Activated CD4-positive, alpha-beta T cell treated with anti-CD3 and anti-CD28 coated beads, Interleukin-2, amount 50 U/mL, for 4 hours (primary cell): ENCODE data around the gene IP6K3.

Experiments used
- DNase-seq, 2 experiments: peaks; one replicate each; pipeline ENCODE4 v3.0.0-alpha.2; 2020

Gene IP6K3

DNA sequence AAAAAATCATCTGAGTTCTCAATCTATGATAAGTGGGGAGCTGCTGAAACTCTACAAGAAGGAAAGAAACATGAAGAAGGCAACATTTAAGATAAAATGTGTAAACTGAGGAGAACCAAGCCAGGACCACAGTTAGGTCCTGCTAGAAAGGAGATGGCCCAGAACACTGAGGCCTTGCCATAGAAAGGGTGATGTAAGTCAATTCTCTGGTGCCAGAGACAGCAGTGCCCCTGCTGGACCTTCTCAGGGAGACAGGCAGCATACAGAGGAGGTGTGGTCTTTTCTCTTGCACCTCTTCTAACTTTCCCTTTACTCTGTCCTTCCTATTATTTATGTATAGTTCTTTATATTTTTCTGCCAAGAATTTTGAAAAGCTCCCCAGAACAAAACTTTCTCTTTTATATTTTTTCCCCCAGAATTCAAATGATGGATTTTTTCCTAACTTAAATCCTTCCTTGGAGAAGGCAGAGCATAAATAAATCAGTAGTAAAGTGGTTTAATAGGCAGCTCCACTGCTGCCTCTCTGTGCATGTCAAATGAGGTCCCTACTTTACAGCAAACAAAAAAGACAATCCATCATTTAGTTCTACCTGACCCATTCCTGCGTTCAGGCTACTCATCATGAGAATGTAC lies 44.2 kb downstream of the IP6K3 start:
- no peak for DNase-seq

DNA sequence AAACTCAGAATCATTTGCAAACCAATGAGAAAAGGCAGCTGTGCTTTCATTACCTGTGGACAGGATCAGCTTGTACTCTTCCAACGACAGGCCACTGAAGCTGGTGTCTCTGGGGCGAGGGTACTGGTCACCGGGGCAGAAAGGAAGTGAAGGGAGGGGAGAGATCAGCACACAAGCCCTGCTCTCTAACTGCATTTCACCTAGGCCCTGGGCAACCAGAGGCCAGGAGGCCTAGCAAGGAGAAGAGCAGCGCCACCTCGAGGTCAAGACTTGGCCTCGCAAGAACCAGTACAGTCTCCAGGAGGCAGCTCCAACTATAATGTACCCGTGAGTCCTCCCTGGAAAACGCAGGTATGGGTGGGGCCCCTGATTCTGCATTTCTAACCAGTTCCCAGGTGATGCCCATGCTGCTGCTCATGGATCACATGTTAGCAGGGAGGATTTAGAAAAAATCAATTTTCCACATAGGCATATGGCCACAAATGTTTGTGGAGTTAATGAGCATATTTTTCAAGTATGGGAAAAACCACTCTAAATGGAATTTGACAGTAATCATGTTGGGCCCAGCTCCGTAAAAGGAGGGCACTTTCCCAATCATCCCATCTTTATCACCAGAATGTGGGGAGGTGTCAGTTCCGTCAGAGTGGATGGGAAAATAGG lies 46.2 kb downstream of the IP6K3 start:
- peak; percentile 70 for DNase-seq

DNA sequence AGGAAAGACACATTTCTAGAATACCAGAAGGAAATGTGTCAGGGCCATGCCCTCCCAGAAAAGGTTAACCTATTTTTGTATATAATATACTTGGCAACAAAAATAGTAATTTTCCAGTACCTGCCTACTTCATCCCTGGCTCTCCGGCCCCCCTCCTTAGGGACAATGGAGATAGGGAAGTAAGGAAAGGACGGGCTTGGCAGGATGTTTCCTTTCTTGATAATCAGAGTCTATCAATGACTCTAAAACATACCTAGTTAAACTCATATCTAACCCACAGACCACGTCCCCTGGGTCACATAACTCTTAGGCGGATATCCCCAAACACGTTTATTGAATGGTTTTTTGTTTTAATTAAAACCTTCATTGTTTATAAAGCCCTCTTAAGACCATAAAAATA lies 47.0 kb downstream of the IP6K3 start:
- no peak for DNase-seq

DNA sequence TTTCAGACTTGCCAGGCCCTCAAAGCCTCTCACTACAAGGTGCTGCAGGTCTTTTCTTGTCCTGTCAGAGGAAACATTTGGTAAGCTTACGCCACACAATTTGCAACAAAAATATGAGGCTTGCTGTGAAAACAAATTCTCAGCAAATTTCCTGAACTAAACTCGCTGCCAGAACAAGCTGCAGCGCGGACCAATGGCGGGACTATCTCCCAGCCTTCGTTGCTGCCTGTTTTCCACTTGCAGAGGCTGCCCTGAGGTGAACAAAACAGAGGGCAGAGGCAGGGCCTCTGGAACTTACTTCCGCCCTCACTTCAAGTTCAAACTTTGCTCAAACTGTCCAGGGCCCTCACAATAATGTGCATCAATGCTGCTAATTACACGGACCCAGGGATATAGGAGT lies 47.6 kb downstream of the IP6K3 start:
- no peak for DNase-seq

DNA sequence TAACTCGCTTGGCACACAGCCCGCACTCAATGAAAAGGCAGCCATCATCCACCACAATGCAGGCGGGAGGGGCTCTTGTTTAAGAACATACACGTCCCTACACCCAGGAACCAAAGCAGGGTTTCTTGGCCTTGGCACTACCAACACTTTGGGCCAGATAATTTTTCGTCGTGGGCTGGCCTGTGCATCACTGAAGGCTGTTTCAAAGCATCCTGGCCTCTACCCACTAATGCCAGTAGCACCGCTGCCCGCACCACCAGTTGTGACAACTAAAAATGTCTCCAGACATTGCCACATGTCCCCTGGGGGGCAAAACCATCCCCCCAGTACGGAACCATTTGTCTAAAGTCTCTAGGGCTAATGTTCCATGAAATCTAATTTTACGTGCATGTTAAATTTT lies 48.2 kb downstream of the IP6K3 start:
- no peak for DNase-seq

DNA sequence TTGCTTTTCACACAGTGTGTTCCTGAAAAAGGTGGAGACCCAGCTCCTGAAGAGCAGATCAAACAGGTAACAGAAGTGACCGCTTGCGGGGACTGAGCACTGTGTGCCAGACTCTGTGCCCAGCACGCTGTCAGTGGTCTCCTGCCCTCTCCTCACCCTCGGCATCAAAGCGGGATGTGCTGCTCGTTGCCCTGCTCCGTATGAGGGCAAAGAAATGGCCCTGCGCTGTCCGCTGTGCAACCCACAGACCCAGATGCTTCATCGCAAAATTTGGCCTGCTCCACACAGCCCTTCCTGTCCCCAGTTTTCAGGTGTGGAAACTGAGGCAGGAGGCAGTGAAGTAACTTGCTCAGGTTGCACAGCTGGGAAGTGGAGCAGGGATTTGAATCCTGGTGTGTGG lies 48.9 kb downstream of the IP6K3 start:
- DNase-seq: no peak

DNA sequence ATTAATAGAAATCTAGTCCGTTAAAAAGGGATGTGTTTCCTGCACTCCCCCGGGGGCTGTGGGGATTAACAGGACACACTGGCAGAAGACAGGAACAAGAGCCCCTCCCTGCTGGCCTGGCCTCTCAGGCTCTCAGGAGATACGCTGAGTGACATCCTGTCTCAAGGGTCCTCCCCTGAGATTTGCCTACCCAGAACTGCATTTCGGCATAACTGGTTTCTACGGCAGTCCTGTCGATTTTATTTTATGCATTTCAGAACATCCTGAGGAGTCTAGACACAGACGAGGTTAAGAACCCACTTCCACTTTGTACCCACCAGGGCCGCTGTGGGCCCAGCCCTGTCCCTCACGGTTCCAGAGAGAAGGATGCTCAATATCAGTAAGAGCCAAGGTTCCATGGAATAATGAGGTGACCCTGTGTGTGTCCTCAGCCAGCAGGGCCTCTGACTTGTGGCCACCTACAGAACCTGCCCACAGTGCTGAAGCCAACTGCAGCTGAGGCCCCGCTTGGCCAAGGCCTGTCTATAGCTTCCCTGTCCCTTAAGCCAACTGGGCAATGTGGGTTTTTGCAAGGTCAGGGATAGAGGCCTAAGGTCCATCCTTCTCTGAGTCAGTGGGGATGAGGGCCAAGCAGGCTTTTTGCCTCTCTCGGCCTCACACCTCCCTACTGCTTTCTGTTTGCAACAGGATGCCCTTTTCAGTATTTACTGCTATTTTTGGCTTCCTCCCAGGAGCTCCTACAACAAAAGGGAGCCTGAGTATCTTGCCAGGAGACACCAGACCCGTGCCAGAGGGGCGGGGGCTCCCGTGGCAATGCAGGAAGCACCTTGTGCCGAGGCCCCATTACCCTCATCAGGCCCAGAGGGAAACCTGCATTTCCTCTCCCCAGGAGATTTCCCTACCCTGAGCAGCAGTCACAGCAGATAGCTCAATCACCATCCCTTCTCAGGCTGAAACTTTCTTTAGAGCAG lies 49.9 kb downstream of the IP6K3 start:
- DNase-seq: no peak

DNA sequence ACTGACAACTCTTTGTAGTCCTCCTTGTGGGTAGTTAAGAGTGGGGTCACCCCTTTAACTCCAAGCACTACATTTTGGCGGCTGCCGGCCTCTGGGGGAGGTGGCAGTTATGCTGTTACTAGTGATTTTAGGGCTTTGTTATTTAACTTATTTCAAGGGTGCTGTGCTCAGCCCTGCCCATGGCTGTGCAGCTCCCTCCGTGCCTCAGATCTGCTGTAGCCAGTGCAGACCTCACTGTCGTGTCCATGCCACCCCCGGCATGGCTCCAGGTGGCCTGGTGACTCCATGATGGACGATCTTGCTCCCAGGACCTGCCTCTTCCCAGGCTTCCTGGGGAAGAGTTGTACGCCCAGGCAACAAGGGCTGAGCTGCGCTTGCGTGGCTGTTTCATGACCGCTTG lies 50.6 kb downstream of the IP6K3 start:
- no peak for DNase-seq

DNA sequence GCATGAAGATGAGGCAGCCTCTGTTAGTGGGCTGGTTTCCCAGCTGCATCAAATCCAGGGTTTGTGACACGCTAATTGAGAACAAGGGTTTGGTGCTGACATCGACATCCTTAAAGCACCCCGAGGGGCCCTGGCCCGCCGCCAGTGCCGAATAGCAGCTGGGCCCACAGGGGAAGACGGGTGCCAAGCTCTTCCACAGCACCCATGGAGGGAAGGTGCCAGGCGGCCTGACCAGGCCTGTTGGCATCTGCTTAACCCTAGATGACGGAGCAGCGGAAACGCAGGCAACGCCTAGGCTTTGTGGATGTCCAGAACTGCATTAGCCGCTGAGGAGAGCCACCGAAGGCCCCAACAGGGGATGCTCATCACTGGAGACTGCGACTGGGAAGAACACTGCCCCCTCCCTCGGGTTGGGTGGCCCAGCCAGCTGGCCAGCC lies 51.2 kb downstream of the IP6K3 start:
- no peak for DNase-seq

DNA sequence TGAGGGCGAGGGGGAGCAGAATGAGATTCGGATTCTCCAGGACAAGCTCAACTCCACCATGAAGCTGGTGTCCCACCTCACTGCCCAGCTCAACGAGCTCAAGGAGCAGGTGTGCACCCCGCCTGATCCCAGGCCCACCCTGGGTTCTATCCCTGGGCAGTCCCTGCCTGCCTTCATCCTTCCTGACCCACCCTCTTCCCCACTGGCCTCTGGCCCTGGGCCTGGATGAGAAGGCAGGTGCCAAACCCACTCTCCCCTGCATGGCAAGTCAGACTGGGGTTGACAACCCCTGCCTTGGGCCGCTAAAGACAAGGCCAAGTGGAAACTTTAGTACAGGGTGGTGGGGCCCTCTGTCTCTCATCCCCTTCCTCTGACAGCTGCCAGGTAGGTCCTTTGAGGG lies 51.7 kb downstream of the IP6K3 start:
- no peak for DNase-seq

DNA sequence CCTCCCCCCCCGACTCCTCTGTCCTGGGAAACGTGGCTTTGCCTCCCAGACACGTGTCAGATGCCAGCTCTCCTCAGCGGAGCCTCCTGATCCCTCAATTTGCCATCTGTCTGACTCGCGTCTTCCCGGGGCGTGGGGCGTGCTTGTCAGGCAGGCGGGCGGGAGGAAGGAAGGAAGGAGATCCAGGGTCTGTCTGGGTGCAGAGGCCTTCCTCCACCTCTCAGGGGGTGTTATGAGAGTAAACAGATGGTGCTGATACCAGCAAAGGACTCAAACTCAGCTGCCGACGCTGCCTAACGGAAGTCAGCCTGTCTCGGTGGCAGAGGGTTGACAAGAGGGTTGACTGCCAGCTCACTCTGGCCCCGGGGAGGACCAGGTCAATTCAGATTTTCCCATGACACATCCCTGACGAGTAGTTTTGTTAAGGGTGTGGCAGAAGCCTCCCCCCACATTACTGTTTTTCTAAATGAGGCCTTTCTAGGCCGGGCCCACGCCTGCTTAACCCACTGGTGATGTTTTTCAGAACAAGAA lies 52.2 kb downstream of the IP6K3 start:
- DNase-seq: peak; percentile 62 to 70

DNA sequence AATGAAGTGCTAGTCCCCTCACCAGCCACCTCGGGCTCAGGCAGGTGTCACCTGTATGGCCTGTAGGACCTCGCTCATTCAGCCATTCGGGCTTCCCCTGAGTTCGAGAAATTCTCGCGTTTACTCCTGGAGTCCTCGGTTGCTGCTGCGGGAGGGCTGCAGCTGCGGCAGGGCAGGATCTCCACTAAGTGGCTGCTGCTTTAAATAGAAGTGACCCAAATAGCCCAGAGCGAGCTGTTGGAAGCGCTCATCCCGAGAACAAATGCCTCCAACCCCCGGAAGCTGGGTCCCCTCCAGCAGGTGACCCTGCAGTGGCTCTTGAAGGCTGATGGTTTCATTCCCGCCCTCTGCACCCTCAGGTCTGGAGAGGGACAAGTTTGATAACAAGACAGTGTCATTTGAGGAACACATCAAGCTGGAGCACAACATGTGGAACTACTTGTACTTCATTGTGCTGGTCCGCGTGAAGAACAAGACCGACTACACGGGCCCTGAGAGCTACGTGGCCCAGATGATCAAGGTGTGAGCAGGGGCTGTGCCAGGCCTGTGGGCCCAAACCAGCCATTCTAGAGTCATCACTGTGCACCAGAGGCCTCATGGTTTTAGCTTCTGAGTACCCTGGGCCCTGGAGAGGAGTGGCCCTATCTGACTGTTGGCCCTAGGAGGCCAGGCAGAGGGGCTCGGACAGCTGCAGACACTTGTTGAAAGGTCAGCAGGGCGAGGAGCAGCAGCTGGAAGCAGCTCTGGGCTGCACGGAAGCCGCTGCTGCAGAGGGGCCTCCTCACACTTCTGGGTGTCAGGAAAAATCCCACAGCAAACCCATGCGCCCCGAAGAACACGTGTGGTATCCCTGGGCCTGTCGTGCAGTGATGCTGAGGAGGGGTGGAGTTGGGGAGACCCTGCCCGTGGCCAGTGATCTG lies 53.3 kb downstream of the IP6K3 start:
- no peak for DNase-seq

DNA sequence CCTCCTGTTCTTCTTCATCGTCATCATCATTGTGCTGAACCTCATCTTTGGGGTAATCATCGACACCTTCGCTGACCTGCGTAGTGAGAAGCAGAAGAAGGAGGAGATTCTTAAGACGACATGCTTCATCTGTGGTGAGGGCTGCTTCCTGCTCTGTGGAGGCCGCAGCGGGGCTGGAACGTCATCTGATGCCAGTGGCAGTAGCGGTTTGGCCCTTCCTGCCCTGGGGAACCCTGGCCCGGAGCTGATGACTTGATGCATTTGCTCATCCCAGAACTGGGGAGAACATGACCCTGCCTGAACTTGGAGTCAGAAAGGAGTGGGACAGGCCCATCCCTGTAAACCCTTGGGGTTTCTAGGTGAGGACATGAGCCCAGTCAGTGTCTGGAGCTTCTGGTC lies 53.9 kb downstream of the IP6K3 start:
- peak in 1 of 2 experiments; percentile 27 for DNase-seq

DNA sequence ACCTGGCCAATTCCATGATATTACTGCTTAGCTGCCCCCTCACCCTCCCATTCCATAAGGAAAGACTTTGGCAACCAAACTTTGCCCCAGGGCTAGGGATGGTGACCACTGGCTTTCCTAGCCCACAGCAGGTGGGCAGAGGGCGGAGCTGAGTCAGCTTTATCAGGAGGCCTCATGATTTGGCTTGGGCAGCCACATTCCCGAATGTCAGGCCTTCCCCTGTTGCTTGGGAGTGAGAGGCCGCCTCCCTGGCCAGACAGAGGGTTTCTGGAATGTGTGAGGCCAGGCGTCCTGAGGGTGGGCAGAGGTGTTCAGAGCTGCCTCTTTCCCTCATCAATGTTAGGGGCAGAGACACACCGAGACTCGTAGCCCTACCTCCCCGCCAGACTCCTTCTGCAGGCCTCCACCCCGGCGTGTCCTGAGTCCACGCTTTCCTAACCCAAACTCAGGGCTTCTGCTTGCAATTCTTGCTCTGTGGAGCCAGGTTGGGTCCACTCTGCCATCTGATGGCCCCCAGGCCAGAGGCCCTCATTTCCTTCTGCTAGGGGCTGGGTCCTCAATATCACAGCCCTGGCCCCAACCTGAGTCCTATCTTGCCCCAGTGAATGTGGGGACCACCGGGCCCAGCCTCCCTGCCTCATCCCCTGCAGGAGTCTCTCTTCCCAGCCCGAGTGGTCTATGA lies 54.5 kb downstream of the IP6K3 start:
- no peak for DNase-seq

DNA sequence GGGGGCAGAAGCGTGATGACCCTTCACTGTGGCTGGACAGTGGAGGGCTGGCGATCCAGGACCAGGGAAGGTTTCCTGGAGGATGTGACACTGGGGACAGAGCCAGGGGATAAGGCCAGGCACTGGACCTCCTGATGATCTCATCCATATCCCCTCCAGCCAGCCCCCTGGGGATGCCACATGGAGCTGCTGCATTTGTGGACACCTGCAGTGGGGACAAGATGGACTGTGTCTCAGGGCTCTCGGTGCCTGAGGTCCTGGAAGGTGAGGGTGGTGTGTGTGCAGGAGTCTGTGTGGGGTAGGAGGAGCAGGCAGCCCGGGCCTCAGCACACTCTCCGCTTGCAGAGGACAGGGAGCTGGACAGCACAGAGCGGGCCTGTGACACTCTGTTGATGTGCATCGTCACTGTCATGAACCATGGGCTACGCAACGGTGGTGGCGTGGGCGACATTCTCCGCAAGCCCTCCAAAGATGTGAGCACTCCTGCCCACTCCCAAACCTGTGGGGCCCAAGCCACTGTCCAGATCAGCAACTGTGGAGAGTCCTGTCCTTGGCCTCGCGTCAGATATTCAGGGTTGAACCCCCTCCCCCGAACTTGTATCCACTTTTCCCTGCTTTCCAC lies 55.1 kb downstream of the IP6K3 start:
- DNase-seq: no peak

DNA sequence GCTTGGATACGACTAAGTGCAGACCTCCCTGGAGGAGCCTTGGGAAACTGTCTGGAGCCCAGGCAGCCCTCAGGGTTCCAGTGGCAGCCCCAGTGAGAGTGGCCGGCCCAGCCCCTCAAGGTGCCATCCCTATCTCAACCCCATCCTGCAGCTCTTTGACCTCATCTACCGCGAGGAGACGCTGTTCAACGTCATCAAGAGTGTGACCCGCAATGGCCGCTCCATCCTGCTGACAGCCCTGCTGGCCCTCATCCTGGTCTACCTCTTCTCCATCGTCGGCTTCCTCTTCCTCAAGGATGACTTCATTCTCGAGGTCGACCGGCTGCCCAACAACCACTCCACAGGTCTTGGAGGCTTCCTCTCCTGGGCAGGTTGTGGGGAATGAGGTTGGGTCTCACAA lies 55.9 kb downstream of the IP6K3 start:
- DNase-seq: no peak

DNA sequence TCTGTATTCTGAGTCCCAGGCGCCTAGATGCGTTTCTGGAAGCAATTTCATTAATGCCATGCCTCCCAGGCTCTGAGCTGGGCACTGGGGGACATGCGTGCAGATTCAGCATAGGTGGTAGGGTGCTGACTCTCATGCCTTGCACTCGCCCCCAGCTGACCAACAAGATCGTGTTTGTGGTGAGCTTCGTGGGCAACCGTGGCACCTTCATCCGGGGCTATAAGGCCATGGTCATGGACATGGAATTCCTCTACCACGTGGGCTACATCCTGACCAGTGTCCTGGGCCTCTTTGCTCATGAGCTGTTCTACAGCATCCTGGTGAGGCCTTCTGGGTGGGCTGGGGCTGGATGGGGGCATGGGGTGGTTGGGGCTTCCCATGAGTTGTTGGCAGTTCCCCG lies 56.8 kb downstream of the IP6K3 start:
- DNase-seq: no peak

DNA sequence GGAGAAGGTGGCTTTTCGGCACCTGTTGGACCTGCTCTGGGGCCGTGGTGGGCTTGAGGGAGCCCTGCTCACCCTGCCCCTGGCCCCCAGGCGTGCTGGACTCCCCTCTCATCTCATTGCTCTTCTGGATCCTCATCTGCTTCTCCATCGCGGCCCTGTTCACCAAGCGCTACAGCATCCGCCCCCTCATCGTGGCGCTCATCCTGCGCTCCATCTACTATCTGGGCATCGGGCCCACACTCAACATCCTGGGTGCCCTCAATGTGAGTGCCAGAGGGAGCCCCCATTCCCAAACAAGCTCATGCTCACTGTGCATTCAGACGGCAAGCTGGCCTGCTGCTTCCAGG lies 57.6 kb downstream of the IP6K3 start:
- no peak for DNase-seq

DNA sequence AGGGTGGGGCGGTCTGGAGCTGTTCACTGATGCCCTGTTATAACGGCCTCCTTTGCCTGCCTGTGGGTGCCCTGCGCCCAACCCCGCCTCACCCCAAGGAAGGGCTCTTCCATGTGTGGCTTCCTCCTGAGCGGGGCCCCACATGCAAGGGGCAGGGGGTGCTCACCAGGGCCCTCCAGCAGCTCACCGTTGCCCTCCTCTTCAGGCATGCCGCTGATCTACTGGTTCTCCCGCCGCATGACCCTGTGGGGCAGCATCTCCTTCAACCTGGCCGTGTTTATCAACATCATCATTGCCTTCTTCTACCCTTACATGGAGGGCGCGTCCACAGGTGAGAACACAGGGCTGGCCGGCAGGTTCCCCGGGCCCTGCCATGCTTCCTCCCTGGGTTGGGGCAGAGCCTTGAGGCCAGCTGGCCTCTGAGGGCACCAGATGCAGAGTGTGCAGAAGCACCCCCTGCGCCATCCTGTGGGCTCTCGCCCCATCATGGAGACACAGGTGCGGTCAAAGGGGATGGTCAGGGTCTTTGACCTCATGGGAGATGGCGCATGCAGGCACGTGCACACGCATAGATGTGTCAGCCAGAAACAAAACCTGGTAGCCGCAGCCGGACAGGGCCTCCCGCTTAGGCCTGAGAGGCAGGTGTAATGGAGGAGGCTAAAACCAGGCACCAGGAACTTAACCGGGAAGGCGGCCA lies 58.1 kb downstream of the IP6K3 start:
- DNase-seq: no peak

DNA sequence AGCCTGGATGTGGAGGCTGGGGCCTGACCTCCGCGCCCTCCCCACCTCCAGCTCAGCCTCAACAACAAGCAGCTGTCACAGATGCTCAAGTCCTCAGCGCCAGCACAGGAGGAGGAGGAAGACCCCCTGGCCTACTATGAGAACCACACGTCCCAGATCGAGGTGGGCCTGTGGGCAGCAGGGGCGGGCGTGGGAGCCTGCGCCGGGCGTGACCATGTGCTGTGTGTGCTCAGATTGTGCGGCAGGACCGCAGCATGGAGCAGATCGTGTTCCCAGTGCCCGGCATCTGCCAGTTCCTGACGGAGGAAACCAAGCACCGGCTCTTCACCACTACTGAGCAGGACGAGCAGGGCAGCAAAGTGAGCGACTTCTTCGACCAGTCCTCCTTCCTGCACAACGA lies 58.7 kb downstream of the IP6K3 start:
- no peak for DNase-seq
